GM19193 (cell line): ENCODE results near the gene NOL4L.

Experiments used
- POLR2A ChIP-seq: IDR thresholded peaks from 4 replicates; pipeline ENCODE4 v1.6.1; 2011; ENCODE audit not compliant: insufficient read depth, insufficient read length; ENCODE audit errors: extremely low read depth

The NOL4L gene

GRCh38 chr20:32526541-32526940 lies 58.6 kb downstream of the NOL4L start:
- no peak for TF ChIP-seq POLR2A

- TF ChIP-seq POLR2A = no peak
Measured at GRCh38 chr20:32526125-32526524, 59.0 kb downstream of the NOL4L start.

- TF ChIP-seq POLR2A = no peak
Measured at GRCh38 chr20:32524829-32525501, 60.2 kb downstream of the NOL4L start.

- no peak for TF ChIP-seq POLR2A
Measured at GRCh38 chr20:32523613-32524213, 61.4 kb downstream of the NOL4L start.

GRCh38 chr20:32522776-32523612 lies 62.1 kb downstream of the NOL4L start:
- TF ChIP-seq POLR2A = no peak

- TF ChIP-seq POLR2A = no peak
Measured at GRCh38 chr20:32522526-32522775, 62.7 kb downstream of the NOL4L start.

GRCh38 chr20:32521780-32522525 lies 63.2 kb downstream of the NOL4L start:
- no peak for TF ChIP-seq POLR2A

GRCh38 chr20:32520927-32521203 lies 64.3 kb downstream of the NOL4L start:
- no peak for TF ChIP-seq POLR2A

- TF ChIP-seq POLR2A = no peak
Measured at GRCh38 chr20:32519381-32519730, 65.8 kb downstream of the NOL4L start.

GRCh38 chr20:32518593-32519380 lies 66.3 kb downstream of the NOL4L start:
- TF ChIP-seq POLR2A = no peak

- TF ChIP-seq POLR2A = no peak
Measured at GRCh38 chr20:32517914-32518592, 67.1 kb downstream of the NOL4L start.

- TF ChIP-seq POLR2A = no peak
Measured at GRCh38 chr20:32517518-32517873, 67.6 kb downstream of the NOL4L start.

- TF ChIP-seq POLR2A = no peak
Measured at GRCh38 chr20:32516583-32517517, 68.3 kb downstream of the NOL4L start.
